WTC11 (cell line): ENCODE results near the gene LRTM2.

Source experiments
- SP1 ChIP-seq: sonication (generic); formaldehyde crosslinking; conservative IDR thresholded peaks from 2 replicates; pipeline ENCODE4 v1.8.1; 2022; ENCODE audit warnings: missing genetic modification reagents
- TEAD1 ChIP-seq: sonication (generic); formaldehyde crosslinking; IDR thresholded peaks from 2 replicates; pipeline ENCODE4 v1.8.0; 2022; ENCODE audit warnings: mild to moderate bottlenecking, missing genetic modification reagents
- TF ChIP-seq, protein P1 (sequence below): fragments of 250-450 bp; sonication (Bioruptor Pico); IDR thresholded peaks from 2 replicates; pipeline ENCODE4 v1.9.0; 2021; ENCODE audit warnings: mild to moderate bottlenecking, borderline replicate concordance
- TF ChIP-seq, protein P2 (sequence below): fragments of 200-600 bp; IDR thresholded peaks from 2 replicates; pipeline ENCODE4 v1.8.0; 2022; ENCODE audit warnings: antibody characterized with exemption

DNA sequence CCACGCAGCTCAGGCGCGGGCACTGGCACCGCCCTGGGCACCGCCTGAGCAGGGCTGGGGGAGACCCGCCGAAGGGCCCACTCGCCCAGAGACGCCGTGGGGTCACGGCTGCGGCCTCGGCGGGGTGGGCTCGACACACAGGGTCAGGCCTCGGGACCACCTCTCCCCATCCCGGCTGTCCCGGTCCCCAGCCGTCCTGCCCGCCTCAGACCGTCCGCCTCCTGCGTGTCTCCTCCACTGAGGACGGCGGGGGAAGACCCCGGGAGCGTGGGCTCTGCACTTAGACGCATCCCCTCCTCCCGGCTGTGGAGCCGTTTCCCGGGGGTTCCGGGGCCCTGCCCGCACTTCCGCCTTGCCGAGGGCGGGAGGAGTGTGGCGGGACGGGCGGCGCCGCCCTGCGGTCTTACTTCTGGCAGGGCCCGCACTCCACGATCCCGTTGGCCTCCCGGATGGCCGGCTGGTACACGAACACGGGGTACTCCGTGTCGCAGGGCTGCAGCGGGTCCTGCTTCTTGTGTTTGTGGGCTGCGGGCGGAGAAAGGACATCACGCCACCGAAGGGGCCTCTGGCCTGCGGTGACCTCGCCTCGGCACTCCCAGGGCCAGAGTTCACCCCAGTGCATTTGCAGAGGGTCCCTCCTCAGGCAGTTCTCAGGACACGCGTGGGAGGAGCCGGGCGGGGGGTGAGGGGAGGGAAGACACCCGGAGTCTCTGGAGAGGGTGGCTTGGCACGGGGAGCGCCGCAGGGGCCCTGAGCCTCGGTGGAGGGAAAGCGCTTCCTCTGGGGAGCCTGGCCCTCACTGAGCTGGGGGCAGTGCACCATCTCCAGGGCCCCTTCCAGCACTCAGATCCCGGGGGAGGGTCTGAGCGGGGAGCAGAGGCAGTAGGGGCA is 23.1 kb upstream of the LRTM2 start:
- TF ChIP-seq, protein P1, sequence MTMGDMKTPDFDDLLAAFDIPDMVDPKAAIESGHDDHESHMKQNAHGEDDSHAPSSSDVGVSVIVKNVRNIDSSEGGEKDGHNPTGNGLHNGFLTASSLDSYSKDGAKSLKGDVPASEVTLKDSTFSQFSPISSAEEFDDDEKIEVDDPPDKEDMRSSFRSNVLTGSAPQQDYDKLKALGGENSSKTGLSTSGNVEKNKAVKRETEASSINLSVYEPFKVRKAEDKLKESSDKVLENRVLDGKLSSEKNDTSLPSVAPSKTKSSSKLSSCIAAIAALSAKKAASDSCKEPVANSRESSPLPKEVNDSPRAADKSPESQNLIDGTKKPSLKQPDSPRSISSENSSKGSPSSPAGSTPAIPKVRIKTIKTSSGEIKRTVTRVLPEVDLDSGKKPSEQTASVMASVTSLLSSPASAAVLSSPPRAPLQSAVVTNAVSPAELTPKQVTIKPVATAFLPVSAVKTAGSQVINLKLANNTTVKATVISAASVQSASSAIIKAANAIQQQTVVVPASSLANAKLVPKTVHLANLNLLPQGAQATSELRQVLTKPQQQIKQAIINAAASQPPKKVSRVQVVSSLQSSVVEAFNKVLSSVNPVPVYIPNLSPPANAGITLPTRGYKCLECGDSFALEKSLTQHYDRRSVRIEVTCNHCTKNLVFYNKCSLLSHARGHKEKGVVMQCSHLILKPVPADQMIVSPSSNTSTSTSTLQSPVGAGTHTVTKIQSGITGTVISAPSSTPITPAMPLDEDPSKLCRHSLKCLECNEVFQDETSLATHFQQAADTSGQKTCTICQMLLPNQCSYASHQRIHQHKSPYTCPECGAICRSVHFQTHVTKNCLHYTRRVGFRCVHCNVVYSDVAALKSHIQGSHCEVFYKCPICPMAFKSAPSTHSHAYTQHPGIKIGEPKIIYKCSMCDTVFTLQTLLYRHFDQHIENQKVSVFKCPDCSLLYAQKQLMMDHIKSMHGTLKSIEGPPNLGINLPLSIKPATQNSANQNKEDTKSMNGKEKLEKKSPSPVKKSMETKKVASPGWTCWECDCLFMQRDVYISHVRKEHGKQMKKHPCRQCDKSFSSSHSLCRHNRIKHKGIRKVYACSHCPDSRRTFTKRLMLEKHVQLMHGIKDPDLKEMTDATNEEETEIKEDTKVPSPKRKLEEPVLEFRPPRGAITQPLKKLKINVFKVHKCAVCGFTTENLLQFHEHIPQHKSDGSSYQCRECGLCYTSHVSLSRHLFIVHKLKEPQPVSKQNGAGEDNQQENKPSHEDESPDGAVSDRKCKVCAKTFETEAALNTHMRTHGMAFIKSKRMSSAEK (CRISPR knock-in tag): no peak
- TF ChIP-seq, protein P2, sequence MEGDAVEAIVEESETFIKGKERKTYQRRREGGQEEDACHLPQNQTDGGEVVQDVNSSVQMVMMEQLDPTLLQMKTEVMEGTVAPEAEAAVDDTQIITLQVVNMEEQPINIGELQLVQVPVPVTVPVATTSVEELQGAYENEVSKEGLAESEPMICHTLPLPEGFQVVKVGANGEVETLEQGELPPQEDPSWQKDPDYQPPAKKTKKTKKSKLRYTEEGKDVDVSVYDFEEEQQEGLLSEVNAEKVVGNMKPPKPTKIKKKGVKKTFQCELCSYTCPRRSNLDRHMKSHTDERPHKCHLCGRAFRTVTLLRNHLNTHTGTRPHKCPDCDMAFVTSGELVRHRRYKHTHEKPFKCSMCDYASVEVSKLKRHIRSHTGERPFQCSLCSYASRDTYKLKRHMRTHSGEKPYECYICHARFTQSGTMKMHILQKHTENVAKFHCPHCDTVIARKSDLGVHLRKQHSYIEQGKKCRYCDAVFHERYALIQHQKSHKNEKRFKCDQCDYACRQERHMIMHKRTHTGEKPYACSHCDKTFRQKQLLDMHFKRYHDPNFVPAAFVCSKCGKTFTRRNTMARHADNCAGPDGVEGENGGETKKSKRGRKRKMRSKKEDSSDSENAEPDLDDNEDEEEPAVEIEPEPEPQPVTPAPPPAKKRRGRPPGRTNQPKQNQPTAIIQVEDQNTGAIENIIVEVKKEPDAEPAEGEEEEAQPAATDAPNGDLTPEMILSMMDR: no peak
- TF ChIP-seq TEAD1 (CRISPR knock-in tag): no peak
- no peak for TF ChIP-seq SP1
